ENCODE data around the gene GSTM5.

DNA sequence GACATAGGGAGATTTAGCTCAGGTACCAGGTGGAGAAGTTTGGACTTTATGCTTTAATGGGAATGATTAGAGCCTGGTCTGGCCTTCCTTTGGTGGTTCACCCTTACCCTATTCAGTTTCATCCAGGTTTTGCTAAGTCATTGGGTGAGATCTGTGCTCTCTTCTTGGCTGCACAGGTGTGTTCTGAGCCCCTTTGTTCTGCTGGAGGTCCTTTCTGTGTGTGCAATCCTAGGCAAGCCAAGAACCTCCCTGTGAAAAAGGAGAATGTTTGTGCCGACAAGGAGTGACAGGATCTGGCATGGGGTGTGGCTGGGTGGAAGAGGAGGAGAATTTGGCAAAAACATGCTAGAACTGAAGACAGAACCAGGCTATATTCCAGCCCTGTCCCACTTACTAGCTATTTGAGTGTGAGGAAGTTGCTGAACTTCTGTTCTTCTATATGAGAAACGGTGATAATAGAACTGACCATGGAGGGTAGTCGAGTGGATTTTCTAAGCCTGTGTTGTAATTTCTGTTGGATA, 4.6 kb downstream of the GSTM5 start:
- TF ChIP-seq, protein P1, sequence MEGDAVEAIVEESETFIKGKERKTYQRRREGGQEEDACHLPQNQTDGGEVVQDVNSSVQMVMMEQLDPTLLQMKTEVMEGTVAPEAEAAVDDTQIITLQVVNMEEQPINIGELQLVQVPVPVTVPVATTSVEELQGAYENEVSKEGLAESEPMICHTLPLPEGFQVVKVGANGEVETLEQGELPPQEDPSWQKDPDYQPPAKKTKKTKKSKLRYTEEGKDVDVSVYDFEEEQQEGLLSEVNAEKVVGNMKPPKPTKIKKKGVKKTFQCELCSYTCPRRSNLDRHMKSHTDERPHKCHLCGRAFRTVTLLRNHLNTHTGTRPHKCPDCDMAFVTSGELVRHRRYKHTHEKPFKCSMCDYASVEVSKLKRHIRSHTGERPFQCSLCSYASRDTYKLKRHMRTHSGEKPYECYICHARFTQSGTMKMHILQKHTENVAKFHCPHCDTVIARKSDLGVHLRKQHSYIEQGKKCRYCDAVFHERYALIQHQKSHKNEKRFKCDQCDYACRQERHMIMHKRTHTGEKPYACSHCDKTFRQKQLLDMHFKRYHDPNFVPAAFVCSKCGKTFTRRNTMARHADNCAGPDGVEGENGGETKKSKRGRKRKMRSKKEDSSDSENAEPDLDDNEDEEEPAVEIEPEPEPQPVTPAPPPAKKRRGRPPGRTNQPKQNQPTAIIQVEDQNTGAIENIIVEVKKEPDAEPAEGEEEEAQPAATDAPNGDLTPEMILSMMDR (IDR thresholded peaks at IDR 0.05; ENCODE audit: low read depth, low read length), result no peak
- no peak for TF ChIP-seq EZH2phosphoT487 (IDR thresholded peaks at IDR 0.05; ENCODE audit: low read depth)
